LoVo (cell line): Measurements from ENCODE around the gene XRCC1.
"Not testable (repeated sequence)": the region's sequence is repeated elsewhere in the genome, so short reads cannot be mapped to it uniquely, and the experiment has no call there.

ENCODE experiments used
- DNase-seq: peaks from one replicate; pipeline ENCODE4 v3.0.0-alpha.2; 2016; ENCODE audit warnings: low spot score

XRCC1 gene

DNA sequence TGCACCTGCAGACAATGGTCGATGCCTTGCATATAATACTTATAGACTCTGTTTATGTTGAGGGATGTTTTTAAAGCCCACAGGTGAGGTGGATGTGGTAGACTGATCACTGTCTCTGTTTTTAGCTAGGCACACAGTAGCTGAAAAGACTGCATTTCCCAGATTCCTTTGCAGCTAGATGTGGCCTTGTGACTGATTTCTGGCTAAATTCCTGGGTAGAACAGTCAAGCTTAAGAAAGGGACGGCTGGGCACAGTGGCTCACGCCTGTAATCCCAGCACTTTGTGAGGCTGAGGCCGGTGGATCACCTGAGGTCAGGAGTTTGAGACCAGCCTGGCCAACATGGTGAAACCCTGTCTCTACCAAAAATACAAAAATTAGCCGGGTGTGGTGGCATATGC is 25.0 kb upstream of the XRCC1 start:
- DNase-seq, result not testable (repeated sequence)

DNA sequence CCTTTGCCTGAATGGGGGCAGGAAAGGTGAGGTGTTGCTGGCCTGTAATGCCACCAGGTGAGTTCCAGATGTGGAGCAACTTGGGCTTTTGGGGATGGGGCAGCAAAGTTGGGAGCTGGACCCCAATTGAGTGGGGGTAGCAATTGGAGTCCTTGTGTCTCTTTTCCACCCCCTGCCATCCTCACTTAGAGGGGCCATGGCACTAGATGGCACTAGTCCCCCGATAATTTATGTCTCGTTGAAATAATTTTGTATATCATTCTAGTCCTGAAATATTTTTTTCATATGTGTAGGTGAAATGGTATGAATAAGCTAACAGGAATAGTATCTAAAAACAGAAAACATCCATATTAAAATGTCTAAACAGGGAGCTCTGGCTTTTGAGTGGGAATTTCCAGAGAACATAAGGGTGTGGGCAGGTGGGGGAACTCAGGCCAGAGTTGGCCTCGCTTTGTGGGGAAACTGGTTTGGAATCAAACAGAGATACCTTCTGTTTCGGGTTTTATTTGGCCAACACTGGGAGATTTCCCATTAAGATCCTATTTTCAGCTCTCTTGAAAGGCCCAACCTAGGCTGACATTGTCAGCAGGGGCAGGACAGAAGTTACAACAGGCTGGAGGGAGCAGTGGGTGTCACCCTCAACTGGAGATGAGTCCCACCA is 24.4 kb upstream of the XRCC1 start:
- DNase-seq, result no peak

DNA sequence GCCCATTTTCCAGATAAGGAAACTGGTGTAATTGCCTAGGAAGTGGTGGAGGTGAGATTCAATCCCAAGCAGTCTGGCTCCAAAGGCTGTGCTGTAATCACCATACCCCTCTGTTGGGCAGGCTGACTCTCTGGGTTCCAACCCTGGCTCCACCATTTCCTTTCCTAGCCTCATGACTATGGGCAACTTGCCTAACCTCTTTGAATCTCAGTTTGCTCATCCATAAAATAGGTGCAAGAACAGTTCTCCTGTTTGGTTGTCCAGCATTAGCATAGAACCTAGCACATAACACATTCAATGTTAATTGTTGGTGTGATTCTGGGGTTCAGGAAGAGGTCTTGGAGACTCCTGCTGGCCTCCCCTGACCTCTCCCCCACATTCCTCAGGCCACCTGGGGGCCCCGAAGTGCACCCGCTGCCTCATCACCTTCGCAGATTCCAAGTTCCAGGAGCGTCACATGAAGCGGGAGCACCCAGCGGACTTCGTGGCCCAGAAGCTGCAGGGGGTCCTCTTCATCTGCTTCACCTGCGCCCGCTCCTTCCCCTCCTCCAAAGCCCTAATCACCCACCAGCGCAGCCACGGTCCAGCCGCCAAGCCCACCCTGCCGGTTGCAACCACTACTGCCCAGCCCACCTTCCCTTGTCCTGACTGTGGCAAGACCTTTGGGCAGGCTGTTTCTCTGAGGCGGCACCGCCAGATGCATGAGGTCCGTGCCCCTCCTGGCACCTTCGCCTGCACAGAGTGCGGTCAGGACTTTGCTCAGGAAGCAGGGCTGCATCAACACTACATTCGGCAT is 23.3 kb upstream of the XRCC1 start:
- DNase-seq, result no peak

GRCh38 chr19:43597876-43598275 is 22.5 kb upstream of the XRCC1 start:
- DNase-seq, result no peak

DNA sequence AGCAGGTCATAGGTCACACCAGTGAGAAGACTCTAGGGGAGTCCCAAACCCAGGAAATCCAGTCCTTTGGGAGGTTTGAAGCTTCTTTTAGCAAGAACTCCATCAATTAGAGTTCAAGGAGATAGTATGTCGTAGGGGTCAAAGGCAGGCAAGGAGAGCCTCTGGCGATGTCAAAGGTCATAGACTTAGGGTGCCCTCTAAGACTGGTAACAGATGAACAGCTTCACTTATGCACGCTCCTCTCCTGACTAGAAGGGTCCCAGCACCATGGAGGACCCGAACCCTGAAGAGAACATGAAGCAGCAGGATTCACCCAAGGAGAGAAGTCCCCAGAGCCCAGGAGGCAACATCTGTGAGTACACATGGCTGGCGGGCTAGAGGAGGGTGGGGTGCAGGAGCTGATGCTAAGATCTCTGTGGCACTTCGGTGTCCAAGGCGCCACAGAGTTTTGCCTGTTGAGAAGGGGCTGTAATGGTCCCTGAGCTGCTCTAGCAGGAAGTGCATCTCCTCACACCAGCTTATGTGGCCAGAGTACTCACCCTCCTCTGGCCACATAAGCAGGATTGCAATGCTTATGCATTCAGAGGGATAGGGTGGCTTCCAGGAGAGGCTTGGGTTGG is 21.6 kb upstream of the XRCC1 start:
- DNase-seq, result no peak

DNA sequence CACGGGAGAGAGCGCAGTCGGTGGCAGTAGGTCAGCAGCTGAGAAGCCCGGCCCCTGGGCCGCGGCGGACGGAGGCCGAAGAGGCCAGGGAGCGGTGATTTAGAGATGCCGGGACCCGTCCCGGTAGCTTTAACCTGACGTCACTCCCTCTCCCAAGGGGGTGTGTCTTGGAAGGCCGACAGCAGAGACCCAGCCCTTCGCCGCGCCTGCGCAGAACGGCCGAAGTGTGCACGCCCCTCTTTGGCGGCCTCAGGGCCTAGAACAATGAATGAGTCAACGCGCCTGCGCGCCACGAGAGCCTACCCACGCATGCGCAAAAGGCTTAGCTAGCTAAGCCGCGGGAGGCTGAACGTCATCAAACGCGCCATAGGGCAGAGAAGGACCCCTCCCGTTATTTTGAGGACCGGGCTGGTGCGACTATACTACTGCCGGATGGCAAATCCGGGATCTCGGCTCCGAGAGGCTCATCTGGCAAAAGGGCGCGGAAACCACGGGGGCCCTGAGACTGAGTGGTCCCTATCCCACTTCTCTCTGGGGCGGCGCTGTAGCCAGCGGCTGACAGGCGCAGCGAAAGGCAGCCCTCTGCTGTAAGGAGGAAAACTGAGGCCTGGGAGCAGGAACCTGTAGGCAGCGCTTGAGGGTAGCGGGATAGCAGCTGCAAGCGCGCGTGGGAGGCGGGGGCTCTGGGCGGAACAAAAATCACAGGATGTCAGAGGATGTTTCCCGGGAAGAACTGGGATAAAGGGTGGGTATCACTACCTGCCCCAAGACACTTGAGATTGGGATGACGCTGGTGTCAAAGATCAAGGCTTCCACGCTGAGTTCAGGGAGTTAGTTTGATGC is 20.9 kb upstream of the XRCC1 start, which contains the start of the genes IRGQ and ZNF576:
IRGQ (minus strand) TSS at position 136 of the 843 bp plus-strand sequence. CDS start 796 bp downstream, outside the sequence.
ZNF576 (plus strand) TSS at position 597 of the 843 bp plus-strand sequence. CDS start 514 bp downstream, outside the sequence.
- DNase-seq, result peak; percentile 100

- no peak for DNase-seq
Observed at GRCh38 chr19:43595605-43595998, 20.3 kb upstream of the XRCC1 start.

- DNase-seq, result no peak
Observed at GRCh38 chr19:43594710-43595604, 19.6 kb upstream of the XRCC1 start.

GRCh38 chr19:43594081-43594697 is 18.9 kb upstream of the XRCC1 start:
- no peak for DNase-seq

DNA sequence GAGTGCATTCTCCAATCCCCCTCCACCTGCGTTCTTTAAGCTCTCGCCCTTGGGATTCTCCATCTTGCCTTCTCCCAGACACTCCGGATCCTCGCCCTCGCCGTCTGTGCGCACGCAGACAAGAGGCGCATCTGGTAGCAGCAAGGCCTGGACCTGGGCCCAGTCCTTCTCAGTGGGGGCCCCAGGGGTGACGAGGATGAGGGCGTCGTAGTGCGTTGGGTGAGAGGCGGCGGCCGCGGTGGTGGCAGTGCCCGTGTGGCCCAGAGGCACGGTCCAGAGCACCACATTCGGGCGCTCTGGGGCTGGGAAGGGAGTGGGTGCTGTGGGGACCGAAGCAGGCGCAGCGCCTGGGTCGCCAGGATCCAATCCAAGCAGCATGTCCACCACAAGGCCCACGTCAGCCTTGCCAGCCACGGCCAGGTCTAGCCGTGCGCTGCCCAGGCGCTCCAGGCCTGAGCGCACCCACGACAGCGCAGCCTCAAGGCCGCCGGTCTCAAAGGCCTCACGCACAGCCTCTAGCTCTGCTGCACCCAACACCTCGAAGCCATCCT is 17.5 kb upstream of the XRCC1 start:
- DNase-seq, result no peak

DNA sequence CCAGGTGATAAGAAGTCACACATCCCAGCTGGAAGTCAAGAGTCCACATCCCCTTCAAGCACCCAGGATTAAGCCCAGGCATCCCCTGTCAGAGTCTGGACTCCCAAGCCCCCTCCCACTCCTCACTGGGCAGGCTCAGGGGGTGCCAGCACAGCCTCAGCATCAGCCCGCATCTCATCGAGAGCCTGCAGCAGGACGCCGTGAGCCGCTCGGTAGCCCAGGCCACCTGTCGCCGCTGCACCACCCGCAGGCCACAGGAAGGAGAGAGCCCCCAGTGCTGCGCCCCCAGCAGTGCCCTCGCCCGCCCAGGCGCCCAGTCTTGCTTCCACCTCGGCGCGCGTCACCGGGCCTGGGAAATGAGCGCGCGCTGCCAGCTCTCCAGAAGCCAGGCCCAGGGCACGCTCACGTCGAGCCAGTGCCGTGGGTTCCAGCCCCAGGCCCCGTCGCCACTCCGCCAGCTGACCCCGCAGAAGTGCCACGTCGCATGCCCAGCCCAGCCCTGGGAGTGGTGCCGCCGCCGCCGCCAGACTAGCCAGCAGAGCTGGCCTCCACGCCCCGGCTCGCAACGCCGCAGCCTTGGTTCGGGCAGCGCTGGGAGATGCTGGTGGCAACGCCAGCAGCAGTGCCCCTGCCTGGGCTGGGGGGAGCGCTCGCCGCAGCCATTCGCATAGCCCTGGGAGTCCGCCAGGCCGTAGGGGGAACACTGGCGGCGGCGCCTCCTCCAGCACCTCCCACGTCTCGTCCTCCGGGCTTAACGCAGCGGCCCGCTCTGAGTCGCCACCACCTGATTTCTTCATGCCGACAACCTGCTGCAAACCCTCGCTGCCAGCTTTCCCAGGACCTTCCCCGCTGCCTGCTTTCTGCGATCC is 16.8 kb upstream of the XRCC1 start:
- DNase-seq, result no peak

DNA sequence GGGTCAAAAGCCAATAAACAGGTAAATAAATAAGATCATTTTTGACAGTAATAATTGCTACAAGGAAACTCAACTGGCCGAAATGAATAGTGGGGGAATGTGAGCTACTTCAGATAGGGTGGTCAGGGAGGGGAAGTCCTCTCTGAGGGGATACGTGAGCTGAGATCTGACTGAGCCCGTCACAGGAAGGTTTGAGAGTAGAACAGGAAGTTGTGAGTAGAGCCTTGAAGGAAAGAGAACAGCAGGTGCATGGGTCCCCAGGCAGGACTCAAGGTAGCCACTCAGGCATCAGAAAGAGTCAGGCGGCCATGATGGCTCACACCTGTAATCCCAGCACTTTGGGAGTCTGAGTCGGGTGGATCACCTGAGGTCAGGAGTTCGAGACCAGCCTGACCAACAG is 14.4 kb upstream of the XRCC1 start:
- no peak for DNase-seq

DNA sequence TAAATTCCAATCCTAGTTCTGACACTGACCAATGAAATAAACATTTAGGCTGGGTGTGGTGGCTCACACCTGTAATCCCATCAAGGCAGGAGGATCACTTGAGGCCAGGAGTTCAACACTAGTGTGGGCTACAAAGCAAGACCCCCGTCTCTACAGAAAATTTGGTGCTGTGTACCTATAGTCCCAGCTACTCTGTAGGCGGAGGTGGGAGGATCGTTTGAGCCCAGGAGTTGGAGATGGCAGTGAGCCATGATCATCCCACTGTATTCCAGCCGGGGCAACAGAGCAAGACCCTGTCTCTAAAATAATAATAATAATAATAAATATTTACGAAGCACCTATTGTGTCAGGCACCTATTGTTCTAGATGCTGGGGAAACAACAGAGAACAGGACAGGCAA is 13.9 kb upstream of the XRCC1 start:
- no peak for DNase-seq

DNA sequence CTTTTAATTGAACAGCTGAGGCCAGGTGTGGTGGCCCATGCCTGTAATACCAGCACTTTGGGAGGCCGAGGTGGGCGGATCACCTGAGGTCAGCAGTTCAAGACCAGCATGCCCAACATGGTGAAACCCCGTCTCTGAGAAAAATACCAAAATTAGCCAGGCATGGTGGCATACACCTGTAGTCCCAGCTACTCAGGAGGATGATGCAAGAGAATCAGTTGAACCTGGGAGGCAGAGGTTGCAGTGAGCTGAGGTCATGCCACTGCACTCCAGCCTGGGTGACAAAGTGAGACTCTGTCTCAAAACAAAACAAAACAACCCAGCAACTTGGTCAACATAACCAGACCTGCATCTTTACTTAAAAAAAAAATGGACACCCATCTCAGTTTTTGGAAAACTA is 11.7 kb upstream of the XRCC1 start:
- not testable (repeated sequence) for DNase-seq

DNA sequence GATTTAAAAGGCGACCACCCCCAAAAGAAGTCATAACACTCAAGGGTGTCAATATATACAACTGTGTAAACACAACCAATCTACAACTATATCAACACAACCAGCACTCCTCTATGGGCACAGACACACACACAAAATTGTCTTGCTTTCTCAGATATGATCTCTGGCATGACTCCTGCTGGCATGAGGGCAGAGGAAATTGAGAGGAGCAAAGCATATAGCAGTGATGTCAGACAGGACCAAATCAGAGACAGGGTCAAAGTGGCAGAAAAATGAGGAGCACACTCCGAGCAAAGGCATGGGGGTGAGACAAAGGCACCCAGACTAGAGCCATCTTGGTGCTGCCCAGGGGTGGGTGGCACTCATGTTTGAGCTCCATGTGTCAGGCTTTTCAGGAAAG is 11.0 kb upstream of the XRCC1 start:
- no peak for DNase-seq

- DNase-seq, result no peak
Observed at GRCh38 chr19:43584484-43584883, 9.2 kb upstream of the XRCC1 start.

DNA sequence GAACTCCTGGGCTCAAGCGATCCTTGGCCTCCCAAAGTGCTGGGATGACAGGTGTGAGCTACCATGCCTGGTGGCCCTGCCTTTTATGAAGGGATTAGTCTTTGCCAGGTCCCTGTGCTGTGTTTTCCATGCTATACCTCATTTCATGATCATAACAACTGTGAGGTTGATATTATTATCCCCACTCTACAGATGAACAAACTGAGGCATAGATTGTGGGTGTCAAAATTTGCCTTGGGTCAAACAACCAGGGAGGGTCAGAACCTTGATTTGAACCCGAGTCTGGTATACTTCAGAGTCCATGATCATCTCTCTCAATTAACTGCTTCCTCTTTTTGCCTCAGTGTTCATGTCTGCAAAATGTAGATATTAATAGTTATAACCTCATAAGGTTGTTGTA is 7.2 kb upstream of the XRCC1 start:
- DNase-seq, result no peak

DNA sequence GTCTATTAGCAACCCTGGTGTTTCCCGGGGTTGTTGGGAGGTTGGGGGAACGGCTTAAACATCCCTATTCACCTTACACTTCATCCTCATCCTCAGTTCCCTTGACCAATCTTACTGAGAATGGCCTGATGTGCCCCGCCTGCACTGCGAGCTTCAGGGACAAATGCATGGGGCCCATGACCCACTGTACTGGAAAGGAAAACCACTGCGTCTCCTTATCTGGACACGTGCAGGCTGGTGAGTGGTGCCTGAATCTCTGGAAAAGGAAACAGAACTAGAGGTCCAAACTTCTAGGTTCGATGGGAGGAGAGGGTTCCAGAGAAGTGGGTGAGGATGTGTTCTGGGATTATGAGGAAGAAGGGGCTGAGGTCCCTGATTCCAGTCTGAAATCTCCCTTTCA is 6.1 kb upstream of the XRCC1 start:
- DNase-seq, result no peak

DNA sequence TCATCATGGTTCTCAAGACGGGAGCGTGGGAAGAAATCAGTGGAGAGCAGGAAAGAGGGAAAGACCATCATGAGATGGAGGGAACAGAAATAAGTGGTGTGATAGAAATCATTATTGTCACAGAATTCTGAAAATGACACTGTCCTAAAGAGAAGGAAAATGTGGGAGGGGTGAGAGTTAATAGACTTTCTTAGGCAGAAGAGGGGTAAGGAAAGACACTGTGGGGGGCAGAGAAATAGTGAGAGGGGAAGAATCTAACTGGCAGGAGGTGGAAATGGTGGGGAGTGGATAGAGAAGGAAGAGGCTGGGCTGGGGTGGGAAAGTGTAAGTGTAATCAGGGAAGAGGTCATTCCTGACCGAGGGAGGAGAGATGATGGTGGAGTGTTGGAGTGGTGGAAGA is 3.5 kb upstream of the XRCC1 start:
- DNase-seq, result no peak
